Mucosa of stomach (tissue), 1 donor: ENCODE measurements around the gene RNF167.

Source experiments
- H3K27me3 ChIP-seq: one replicate; pipeline ENCODE4 v1.7.0; 2013; ENCODE audit warnings: mild to moderate bottlenecking, low read length; ENCODE audit not compliant: control insufficient read depth, insufficient read depth
- H3K36me3 ChIP-seq: one replicate; pipeline ENCODE4 v1.7.0; 2013; ENCODE audit warnings: low read length; ENCODE audit not compliant: control insufficient read depth, insufficient read depth
- H3K4me1 ChIP-seq: one replicate; pipeline ENCODE4 v1.7.0; 2013; ENCODE audit warnings: mild to moderate bottlenecking, low read length; ENCODE audit not compliant: control insufficient read depth, insufficient read depth
- H3K4me3 ChIP-seq: one replicate; pipeline ENCODE4 v1.7.0; 2013; ENCODE audit warnings: low read length
- H3K9ac ChIP-seq: one replicate; pipeline ENCODE4 v1.7.0; 2013; ENCODE audit warnings: mild to moderate bottlenecking, low read length, moderate library complexity
- H3K9me3 ChIP-seq: one replicate; pipeline ENCODE4 v1.7.0; 2013; ENCODE audit warnings: mild to moderate bottlenecking, low read length, moderate library complexity; ENCODE audit not compliant: control insufficient read depth
- donor health status: Pancreatic carcinoma.

RNF167 gene

DNA sequence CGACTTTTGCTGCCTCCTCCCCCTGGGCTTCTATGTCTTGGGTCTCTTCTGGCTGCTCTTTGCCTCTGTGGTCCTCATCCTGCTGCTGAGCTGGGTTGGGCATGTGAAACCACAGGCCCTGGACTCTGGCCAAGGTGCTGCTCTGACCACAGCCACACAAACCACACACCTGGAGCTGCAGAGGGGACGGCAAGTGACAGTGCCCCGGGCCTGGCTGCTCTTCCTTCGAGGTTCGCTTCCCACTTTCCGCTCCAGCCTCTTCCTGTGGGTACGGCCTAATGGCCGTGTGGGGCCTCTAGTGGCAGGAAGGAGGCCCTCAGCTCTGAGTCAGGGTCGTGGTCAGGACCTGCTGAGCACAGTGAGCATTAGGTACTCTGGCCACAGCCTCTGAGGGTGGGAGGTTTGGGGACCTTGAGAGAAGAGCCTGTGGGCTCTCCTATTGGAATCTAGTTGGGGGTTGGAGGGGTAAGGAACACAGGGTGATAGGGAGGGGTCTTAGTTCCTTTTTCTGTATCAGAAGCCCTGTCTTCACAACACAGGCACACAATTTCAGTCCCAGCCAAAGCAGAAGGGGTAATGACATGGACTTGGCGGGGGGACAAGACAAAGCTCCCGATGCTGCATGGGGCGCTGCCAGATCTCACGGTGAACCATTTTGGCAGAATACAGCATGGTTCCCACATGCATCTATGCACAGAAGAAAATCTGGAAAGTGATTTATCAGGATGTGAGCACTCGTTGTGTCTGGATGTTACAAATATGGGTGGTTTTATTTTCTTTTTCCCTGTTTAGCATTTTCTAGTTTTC is 5.7 kb upstream of the RNF167 start:
- Histone ChIP-seq H3K36me3 (peaks cover 5% of the 10 kb centered on the region), H3K9me3 (no peaks in the 10 kb centered on the region), H3K27me3 (no peaks in the 10 kb centered on the region), H3K9ac (peak overlapping the region; percentile 45), H3K4me1 (peaks cover 19% of the 10 kb centered on the region), H3K4me3 (no peak overlapping the region)

DNA sequence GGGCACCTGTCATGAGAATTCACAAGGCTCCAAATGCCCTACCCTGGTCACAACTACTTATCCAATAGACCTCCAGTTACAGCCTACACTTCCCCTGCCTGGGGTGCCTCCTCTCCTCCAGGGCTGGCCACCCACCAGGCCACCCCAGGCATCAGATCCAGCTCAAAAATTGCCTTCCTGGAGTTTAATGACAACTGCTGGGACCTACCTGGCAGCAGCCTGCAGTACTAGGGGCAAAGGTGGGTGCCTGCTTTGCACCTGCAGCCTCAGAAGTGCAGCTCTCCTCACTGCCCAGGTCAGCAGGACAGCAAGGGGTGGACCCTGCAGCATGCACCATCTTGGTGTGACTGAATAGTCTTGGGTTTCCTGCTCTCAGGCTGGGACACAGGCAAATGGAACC is 4.4 kb upstream of the RNF167 start:
- H3K27me3 ChIP-seq, result no peaks in the 10 kb centered on the region
- peaks cover 23% of the 10 kb centered on the region for H3K4me1 ChIP-seq
- H3K4me3 ChIP-seq, result no peak overlapping the region
- no peak overlapping the region for H3K9ac ChIP-seq
- H3K9me3 ChIP-seq, result no peaks in the 10 kb centered on the region
- peaks cover 5% of the 10 kb centered on the region for H3K36me3 ChIP-seq

DNA sequence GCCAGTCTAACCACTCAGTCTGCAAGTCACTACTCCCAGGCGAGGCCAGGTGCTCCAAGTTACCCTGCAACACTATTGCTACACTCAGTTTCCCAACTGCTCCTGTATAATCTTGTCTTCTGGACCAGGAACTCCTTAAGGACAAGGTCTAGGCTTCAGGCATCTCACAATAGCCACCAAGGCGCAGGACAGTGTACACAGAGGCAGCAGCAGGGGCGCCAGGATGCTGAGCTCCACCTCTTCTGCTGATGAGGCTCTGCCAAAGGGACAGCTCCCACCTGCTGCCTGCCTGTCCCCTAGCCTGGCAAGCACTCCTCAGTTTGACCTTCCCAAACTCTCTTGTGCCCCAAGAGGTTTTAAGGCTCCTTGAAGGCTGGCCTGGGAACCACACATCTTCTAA is 3.6 kb upstream of the RNF167 start:
- peaks cover 31% of the 10 kb centered on the region for H3K4me1 ChIP-seq
- no peak overlapping the region for H3K4me3 ChIP-seq
- no peaks in the 10 kb centered on the region for H3K27me3 ChIP-seq
- H3K36me3 ChIP-seq, result peaks cover 5% of the 10 kb centered on the region
- no peak overlapping the region for H3K9ac ChIP-seq
- H3K9me3 ChIP-seq, result no peaks in the 10 kb centered on the region

DNA sequence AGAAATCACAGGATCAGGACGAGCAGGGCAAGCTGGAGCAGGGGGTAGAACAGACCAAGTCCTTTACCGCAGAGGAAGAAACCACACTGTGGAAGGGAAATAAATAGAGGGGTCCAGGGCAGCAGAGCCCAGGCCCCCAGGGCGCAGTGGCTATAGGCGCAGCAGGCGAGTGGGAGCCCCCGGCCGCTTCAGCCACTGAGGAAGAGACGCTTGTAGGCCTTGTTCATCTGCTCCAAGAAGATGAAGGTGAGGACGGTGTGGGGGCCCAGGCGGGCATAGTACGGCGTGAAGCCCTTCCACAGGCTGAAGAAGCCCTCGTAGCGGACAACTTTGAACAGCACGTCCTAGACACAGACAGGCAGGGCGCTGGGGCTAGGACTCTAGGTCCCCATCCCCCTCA is 2.5 kb upstream of the RNF167 start:
- Histone ChIP-seq H3K9me3 (no peaks in the 10 kb centered on the region), H3K9ac (no peak overlapping the region), H3K36me3 (peaks cover 5% of the 10 kb centered on the region), H3K27me3 (no peaks in the 10 kb centered on the region), H3K4me3 (no peak overlapping the region), H3K4me1 (peaks cover 34% of the 10 kb centered on the region)

DNA sequence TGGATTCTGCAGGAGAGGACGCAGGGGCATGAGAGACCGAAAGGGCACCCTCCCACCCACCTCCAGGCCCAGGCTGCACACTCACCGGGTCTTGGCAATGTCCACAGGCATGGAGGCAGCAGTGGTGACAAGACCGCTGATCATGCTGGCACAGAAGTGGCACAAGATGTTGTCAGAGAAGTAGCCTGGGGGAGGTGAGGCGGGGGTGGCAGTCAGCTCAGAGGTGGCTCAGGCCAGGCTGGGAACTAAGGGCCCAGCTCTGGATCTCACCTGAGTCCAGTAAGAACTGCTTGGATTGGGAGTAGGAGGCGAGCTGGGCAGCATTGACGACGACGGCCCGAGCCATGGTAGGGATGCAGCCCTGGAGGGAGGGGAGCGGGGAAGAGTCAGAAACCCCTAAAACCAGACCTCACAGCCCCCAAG is 2.0 kb upstream of the RNF167 start:
- peak overlapping the region; percentile 93 for H3K9ac ChIP-seq

DNA sequence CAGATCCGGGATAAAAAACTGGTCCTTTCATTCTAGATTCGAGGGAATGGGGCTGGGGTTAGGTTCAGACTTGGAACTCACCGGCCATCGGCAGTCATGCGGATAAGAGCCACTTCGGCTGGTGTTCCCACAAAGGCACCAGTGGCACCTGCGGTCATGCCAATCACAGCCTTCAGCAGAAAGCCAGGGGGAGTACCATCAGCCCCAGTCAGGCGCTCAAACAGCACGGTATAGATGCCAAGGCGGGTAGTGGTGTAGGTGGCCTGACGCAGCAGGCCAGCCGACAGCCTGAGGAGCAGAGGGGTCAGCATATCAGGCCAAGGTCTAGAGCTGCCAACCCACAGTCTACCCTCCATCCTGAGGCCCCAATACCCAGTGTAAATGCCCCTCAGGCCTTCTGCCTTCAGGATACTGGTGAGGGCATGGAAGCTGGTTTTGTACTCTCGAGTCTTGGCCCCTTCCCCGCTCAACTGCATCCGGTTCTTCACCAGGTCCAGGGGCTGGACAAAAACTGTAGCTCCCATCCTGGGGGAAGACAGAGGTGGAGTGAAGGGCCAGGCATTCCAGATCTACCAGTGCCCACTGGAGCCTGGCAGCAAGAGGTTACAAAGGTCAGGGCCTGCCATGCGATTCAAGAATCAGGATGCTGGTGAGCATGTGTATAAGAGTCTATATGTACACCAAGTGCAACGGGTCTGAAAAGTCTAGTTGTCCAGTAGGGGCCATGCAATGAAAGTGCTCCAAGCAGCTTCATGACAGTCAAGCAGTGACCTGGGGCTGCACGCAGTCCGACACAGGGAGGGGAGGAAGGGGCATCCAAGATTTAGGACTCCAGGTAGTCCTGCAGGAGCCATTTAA is 1.2 kb upstream of the RNF167 start:
- H3K4me1 ChIP-seq, result peaks cover 33% of the 10 kb centered on the region
- no peaks in the 10 kb centered on the region for H3K9me3 ChIP-seq
- H3K27me3 ChIP-seq, result no peaks in the 10 kb centered on the region
- peaks cover 5% of the 10 kb centered on the region for H3K36me3 ChIP-seq
- H3K9ac ChIP-seq, result peak overlapping the region; percentile 93
- peak overlapping the region; percentile 70 for H3K4me3 ChIP-seq

More for the DNA sequence above, 2.0 kb upstream of the RNF167 start:
- Histone ChIP-seq H3K4me1 (peaks cover 34% of the 10 kb centered on the region), H3K27me3 (no peaks in the 10 kb centered on the region), H3K36me3 (peaks cover 5% of the 10 kb centered on the region), H3K4me3 (no peak overlapping the region), H3K9me3 (no peaks in the 10 kb centered on the region)

DNA sequence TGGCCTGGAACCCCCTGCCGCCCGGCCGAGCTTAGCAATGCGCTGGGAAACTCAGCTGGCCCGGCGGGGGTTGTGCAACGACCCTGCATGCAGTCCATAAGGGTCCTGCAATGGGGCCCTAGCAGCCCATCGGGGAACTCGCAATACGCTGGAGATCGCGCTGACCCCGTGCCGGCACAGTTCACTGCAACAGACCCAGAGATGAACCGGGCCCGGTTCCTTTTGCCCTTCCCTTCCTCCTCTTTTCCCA is 597 bp upstream of the RNF167 start:
- Histone ChIP-seq H3K9me3 (no peaks in the 10 kb centered on the region), H3K4me3 (peak overlapping the region; percentile 70), H3K9ac (peak overlapping the region; percentile 93), H3K36me3 (peaks cover 5% of the 10 kb centered on the region), H3K4me1 (peaks cover 33% of the 10 kb centered on the region), H3K27me3 (no peaks in the 10 kb centered on the region)

DNA sequence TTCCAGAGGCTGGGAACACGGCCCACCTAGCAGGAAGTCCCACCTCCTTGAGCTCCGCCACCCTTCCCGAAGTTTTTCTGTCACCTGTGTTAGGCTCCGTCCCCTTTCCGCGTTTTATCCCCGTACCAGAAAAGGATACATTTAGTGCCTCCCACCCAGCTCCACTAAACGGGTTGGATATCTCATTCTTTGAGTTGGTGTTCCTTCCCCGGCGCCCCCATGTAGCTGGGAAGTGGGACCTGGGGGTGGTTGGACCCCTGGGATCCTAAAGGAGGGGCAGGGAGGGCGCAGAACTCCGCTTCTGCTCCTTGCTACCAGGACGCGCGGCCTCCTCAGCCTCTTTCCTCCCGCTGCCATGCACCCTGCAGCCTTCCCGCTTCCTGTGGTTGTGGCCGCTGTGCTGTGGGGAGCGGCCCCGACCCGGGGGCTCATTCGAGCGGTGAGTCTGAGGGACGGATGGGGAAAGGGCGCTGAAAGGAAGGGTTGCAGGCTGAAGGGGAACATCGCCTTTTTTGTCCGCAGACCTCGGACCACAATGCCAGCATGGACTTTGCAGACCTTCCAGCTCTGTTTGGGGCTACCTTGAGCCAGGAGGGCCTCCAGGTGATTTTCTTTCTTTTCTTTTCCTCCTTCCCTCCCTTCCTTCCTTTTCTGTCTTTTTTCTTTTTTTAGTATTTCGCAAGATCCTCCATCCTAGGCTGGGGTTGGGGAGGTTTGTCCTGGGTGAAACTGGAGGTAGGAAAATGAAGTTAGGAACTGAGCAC is 669 bp downstream of the RNF167 start:
- H3K9ac ChIP-seq, result peak overlapping the region; percentile 93
- no peaks in the 10 kb centered on the region for H3K27me3 ChIP-seq
- no peaks in the 10 kb centered on the region for H3K9me3 ChIP-seq
- H3K4me3 ChIP-seq, result peak overlapping the region; percentile 70
- H3K4me1 ChIP-seq, result peaks cover 46% of the 10 kb centered on the region
- peaks cover 9% of the 10 kb centered on the region for H3K36me3 ChIP-seq

DNA sequence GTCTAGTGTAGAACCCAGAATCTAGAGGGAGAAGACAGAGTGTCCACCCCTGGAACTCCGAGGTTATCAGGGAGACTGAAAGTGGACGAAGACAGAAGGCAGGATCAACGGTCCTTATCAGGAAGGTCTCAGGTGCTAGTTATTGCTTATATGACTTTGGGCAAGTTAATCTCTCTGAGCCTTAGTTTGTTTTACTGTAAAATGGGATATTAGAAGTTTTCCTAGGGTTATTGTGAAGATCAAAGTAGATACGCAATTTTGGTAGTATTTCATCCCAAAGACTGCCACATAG is 1.2 kb downstream of the RNF167 start:
- Histone ChIP-seq H3K9me3 (no peaks in the 10 kb centered on the region), H3K27me3 (no peaks in the 10 kb centered on the region), H3K4me1 (peaks cover 50% of the 10 kb centered on the region)

DNA sequence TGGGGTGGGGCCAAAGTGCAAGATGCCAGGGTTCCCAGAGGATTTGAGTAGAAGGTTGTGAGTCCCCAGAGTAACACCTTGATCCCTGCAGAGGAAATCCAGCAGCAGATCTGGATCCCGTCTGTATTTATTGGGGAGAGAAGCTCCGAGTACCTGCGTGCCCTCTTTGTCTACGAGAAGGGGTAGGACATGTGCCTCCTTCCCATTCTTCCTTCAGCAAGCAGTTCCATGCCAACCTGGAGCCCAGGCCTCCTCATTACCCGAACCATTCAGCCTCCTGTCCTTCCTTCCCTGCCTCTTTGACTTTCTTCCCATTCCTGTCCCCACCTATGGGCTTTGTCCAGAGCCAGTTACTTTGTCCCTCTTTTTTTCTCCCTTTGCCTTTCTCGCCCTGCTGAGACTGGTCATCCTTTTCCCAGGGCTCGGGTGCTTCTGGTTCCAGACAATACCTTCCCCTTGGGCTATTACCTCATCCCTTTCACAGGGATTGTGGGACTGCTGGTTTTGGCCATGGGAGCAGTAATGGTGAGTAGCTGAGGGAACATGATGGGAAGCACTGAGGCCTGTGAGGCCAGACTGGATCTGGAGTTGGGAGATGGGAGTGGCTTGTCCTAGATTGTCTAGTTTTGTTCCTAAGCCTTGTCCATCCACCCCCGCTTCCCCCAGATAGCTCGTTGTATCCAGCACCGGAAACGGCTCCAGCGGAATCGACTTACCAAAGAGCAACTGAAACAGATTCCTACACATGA is 2.9 kb downstream of the RNF167 start:
- H3K36me3 ChIP-seq, result peaks cover 5% of the 10 kb centered on the region
- no peak overlapping the region for H3K4me3 ChIP-seq
- peaks cover 54% of the 10 kb centered on the region for H3K4me1 ChIP-seq
- no peaks in the 10 kb centered on the region for H3K9me3 ChIP-seq
- no peak overlapping the region for H3K9ac ChIP-seq
- no peaks in the 10 kb centered on the region for H3K27me3 ChIP-seq

More for the DNA sequence above, 1.2 kb downstream of the RNF167 start:
- H3K9ac ChIP-seq, result peak overlapping the region; percentile 93
- H3K4me3 ChIP-seq, result peak overlapping the region; percentile 70
- H3K36me3 ChIP-seq, result peaks cover 9% of the 10 kb centered on the region

DNA sequence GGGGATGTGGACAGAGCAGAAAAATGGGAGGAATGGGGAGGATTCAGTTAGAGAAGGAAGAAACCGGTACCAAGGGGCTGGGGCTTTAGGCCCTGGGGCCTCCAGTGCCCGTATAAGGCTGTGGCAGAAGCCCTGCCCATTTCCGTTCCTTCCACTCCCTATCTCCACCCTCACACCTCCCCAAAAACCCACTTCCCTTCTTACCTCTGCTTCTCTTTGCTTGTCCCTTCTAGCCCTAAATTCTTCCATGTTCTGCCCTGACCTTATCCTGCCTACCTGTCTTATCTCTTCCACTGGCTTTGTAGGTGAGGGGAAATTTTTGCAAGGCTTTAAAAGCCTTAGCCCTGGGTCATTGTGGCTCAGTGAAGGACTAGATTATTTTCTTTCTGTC is 4.1 kb downstream of the RNF167 start:
- H3K27me3 ChIP-seq, result no peaks in the 10 kb centered on the region
- H3K9me3 ChIP-seq, result no peaks in the 10 kb centered on the region
- peaks cover 42% of the 10 kb centered on the region for H3K4me1 ChIP-seq
- peak overlapping the region; percentile 42 for H3K9ac ChIP-seq
- peaks cover 5% of the 10 kb centered on the region for H3K36me3 ChIP-seq
- H3K4me3 ChIP-seq, result no peak overlapping the region
